OCI-LY3 (cell line): ENCODE results near the gene KIF1A.

ENCODE experiments used
- H2AFZ ChIP-seq: fragments of 200-600, 300-600 bp; shearing (Covaris generic); 2 replicates; pipeline ENCODE4 v1.6.0; 2014; ENCODE audit warnings: antibody characterized with exemption, low read depth, low read length
- H3K27ac ChIP-seq: fragments of 200-600, 300-600 bp; sonication (generic); 2 replicates; pipeline ENCODE4 v1.5.1; 2014; ENCODE audit warnings: mild to moderate bottlenecking, low read length, moderate library complexity, mixed read lengths
- H3K27me3 ChIP-seq: fragments of 200-600, 300-600 bp; sonication (generic); 2 replicates; pipeline ENCODE4 v1.6.1; 2014; ENCODE audit warnings: low read depth, low read length, mixed read lengths
- H3K36me3 ChIP-seq: fragments of 200-600, 300-600 bp; sonication (generic); replicated peaks from 2 replicates; pipeline ENCODE3; 2014; ENCODE audit warnings: low read depth, low read length, mixed read lengths
- H3K4me1 ChIP-seq: fragments of 300-600, 200-600 bp; sonication (generic); 2 replicates; pipeline ENCODE4 v1.6.1; 2014; ENCODE audit warnings: low read length, mixed read lengths
- H3K4me2 ChIP-seq: fragments of 200-600, 300-600 bp; sonication (generic); 2 replicates; pipeline ENCODE4 v1.6.1; 2014; ENCODE audit warnings: low read length, mixed read lengths
- H3K4me3 ChIP-seq: fragments of 300-600, 200-600 bp; sonication (generic); 2 replicates; pipeline ENCODE4 v1.5.1; 2014; ENCODE audit warnings: antibody characterized with exemption, mild to moderate bottlenecking, low read length, moderate library complexity
- H3K79me2 ChIP-seq: fragments of 300-600, 200-600 bp; shearing (Covaris generic); 2 replicates; pipeline ENCODE4 v1.6.1; 2014; ENCODE audit warnings: mild to moderate bottlenecking, low read length, mixed read lengths
- H3K9ac ChIP-seq: fragments of 300-600, 200-600 bp; shearing (Covaris generic); 2 replicates; pipeline ENCODE4 v1.6.0; 2014; ENCODE audit warnings: mild to moderate bottlenecking, low read length, moderate library complexity
- H3K9me3 ChIP-seq: fragments of 200-600, 300-600 bp; shearing (Covaris generic); 2 replicates; pipeline ENCODE4 v1.6.1; 2014; ENCODE audit warnings: low read length, mixed read lengths; ENCODE audit not compliant: insufficient read depth
- H4K20me1 ChIP-seq: fragments of 200-600, 300-600 bp; sonication (generic); 2 replicates; pipeline ENCODE4 v1.6.1; 2016; ENCODE audit warnings: low read length, mixed read lengths; ENCODE audit not compliant: insufficient read depth
- CTCF ChIP-seq: fragments of 200-600, 300-600 bp; sonication (generic); IDR thresholded peaks from 2 replicates; pipeline ENCODE4 v1.5.1; 2014; ENCODE audit warnings: antibody characterized with exemption, low read length, low read depth
- EZH2phosphoT487 ChIP-seq: fragments of 200-600 bp; shearing (Covaris generic); IDR thresholded peaks from 2 replicates; pipeline ENCODE4 v1.6.1; 2018; ENCODE audit warnings: antibody characterized with exemption, mixed run types, low read depth

The KIF1A gene, protein sequence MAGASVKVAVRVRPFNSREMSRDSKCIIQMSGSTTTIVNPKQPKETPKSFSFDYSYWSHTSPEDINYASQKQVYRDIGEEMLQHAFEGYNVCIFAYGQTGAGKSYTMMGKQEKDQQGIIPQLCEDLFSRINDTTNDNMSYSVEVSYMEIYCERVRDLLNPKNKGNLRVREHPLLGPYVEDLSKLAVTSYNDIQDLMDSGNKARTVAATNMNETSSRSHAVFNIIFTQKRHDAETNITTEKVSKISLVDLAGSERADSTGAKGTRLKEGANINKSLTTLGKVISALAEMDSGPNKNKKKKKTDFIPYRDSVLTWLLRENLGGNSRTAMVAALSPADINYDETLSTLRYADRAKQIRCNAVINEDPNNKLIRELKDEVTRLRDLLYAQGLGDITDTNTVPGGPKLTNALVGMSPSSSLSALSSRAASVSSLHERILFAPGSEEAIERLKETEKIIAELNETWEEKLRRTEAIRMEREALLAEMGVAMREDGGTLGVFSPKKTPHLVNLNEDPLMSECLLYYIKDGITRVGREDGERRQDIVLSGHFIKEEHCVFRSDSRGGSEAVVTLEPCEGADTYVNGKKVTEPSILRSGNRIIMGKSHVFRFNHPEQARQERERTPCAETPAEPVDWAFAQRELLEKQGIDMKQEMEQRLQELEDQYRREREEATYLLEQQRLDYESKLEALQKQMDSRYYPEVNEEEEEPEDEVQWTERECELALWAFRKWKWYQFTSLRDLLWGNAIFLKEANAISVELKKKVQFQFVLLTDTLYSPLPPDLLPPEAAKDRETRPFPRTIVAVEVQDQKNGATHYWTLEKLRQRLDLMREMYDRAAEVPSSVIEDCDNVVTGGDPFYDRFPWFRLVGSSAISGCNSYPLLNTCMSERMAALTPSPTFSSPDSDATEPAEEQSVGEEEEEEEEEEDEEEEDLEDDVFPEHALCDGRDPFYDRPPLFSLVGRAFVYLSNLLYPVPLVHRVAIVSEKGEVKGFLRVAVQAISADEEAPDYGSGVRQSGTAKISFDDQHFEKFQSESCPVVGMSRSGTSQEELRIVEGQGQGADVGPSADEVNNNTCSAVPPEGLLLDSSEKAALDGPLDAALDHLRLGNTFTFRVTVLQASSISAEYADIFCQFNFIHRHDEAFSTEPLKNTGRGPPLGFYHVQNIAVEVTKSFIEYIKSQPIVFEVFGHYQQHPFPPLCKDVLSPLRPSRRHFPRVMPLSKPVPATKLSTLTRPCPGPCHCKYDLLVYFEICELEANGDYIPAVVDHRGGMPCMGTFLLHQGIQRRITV (N-terminal part only)

DNA sequence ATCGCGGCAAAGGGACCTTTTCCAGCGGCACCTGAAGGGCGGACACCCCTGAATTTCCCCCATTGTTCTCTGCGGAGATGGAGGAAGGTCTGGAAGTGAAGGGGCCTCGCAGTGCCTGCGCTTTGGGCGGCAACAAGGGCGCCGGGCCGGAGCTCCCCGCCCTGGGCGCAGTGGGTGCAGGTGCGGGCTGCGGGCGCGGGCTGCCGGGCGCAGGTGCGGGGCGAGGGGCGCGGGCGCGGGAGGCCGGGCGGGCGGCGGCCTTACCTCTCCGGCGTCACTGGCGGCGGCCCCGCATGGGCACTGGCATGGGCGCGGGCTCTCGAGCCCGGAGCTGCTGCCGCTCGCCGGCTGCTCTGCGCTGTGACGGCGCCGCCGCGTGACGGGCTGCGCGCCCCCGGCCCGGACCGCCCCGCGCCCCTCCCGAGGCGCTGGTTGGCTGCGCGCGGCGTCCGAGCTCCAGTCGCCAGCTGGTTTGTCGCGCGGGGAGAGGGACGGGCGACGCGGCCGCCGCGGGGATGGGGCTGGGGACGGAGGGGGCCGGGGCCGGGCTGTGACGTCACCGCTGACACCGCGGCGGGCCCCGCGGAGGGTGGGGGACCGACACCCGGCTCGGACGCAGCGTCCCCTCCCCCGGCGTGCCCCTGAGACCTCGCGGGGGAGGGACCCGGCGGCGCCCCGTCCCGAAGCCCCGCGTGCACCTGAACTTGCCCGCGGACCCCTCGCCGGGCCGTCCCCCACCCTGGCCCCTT lies at the start of gene KIF1A:
TSS of gene KIF1A (minus strand) at position 362 of the 749 bp plus-strand sequence. CDS start 22,467 bp downstream, outside the sequence.
- Histone ChIP-seq H4K20me1 (no peaks in the 10 kb centered on the region), H3K4me2 (no peak within 1 kb of the TSS), H3K27me3 (no peaks in the 10 kb centered on the region), H3K9me3 (no peaks in the 10 kb centered on the region), H3K9ac (no peak within 1 kb of the TSS), H3K36me3 (no peaks in the 10 kb centered on the region), H3K4me1 (no peaks in the 10 kb centered on the region), H3K27ac (no peak within 1 kb of the TSS), H3K79me2 (no peaks in the 10 kb centered on the region), H2AFZ (no peak within 1 kb of the TSS), H3K4me3 (no peak within 1 kb of the TSS)
- no peak for TF ChIP-seq EZH2phosphoT487
- no peak for TF ChIP-seq CTCF

DNA sequence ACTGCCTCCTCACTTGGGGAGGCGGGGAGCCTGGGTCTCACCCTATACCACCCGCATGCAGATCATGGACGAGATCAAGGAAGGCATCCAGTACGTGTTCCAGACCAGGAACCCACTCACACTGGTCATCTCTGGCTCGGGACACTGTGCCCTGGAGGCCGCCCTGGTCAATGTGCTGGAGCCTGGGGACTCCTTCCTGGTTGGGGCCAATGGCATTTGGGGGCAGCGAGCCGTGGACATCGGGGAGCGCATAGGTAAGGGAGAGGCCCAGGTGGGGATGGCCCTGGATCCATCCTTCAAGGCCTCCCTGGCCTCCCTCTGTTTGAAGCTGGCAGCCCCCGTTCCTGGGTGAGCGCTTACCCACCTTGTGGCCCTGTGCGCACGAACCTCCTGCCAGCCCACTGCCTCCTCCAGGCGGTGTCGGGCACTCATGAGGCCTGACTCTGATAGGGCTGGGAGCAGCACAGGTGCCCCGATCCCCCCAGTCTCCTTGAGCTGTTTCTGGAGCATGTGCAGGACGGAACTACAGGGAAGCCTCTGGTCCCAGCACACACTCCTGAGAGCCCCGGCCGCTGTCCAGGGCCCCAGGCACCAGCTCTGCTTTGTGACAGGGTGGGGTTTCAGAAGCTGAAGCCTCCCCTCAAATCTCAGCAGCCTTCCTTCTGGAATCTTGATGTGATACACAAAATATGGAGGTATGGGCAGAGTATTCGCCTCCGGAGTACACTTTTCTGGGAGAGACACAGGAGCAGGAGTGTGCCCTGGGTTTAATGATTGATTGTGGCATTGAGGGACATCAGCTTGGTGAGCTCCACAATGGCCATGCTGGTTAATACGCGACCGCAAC lies 49.3 kb upstream of the KIF1A start:
- no peak overlapping the region for H3K27ac ChIP-seq
- H3K27me3 ChIP-seq, result no peaks in the 10 kb centered on the region; the same call in 1 of the 2 replicates
- H4K20me1 ChIP-seq, result no peaks in the 10 kb centered on the region
- H2AFZ ChIP-seq, result no peak overlapping the region
- H3K4me1 ChIP-seq, result no peaks in the 10 kb centered on the region
- H3K9ac ChIP-seq, result no peak overlapping the region
- no peaks in the 10 kb centered on the region for H3K36me3 ChIP-seq
- no peaks in the 10 kb centered on the region for H3K79me2 ChIP-seq
- no peak overlapping the region for H3K4me2 ChIP-seq
- no peaks in the 10 kb centered on the region for H3K9me3 ChIP-seq
- H3K4me3 ChIP-seq, result no peak overlapping the region
- no peak for TF ChIP-seq CTCF
- TF ChIP-seq EZH2phosphoT487, result no peak

DNA sequence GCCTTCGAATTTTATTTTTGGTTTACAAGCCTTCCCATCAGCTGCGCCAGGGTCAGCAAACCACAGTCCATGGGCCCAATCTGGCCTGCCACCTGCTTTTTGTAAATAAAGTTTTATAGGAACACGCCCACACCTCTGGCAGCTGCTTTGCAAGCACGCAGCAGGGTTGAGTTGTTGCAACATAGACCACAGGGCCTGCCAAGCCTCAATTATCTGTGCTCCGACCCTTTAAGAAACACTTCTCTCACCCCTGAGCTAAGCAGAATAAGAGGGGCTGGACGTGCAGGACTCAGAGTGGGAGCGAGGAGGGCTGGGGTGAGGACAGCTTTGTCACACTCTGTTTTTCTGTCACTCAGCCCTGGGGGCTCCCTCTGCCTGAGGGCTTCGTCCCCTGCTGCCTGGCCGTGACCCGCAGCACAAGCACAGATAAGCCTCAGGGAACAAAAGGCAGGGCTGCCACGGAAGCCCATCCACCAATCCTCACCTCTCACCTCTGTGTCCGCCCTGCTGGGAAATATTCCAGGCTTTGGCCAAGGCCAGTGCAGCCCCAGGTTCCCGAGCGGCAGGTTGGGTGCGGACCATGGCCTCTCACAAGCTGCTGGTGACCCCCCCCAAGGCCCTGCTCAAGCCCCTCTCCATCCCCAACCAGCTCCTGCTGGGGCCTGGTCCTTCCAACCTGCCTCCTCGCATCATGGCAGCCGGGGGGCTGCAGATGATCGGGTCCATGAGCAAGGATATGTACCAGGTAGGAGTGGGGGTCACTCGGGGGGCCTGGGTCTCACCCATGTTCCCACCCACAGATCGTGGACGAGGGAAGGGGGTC lies 48.5 kb upstream of the KIF1A start, which contains the start of gene AGXT:
TSS of gene AGXT (plus strand) at position 539 of the 823 bp plus-strand sequence. CDS start at position 581, 42 bp downstream.
- TF ChIP-seq CTCF (no peak), EZH2phosphoT487 (no peak)
- Histone ChIP-seq H3K9ac (no peak within 1 kb of the TSS), H3K36me3 (no peaks in the 10 kb centered on the region), H3K4me3 (no peak within 1 kb of the TSS), H3K4me2 (no peak within 1 kb of the TSS), H4K20me1 (no peaks in the 10 kb centered on the region), H2AFZ (no peak within 1 kb of the TSS), H3K27ac (no peak within 1 kb of the TSS), H3K9me3 (no peaks in the 10 kb centered on the region), H3K27me3 (no peaks in the 10 kb centered on the region; the same call in 1 of the 2 replicates), H3K79me2 (no peaks in the 10 kb centered on the region), H3K4me1 (no peaks in the 10 kb centered on the region)
